ENCODE results near the gene PAQR5.
"Not testable (repeated sequence)": the region's sequence is repeated elsewhere in the genome, so short reads cannot be mapped to it uniquely, and the experiment has no call there.

PAQR5 gene

GRCh38 chr15:69358850-69359249, 60.1 kb downstream of the PAQR5 start:
- no peak for DNase-seq

GRCh38 chr15:69359722-69360121, 61.0 kb downstream of the PAQR5 start:
- no peak for DNase-seq

DNA sequence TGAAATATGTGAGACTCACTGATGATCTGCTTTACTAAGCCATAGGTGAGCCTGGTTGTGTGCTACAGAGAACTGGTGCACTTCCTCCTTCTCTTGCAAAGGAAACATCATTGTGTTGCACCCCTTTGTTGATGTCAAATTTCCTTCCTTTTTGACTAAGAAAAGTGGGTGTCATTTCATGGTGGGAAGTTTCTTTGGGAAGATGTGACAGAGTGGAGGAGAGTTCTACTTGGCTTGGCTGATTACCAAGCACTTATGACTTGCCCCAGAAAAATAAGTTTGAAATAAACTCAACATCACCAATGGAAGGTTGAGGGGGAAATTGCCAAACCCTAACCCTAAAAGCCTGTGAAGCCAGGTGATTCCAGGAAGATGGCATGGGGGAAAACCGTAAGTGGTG, 61.9 kb downstream of the PAQR5 start:
- DNase-seq = no peak

DNA sequence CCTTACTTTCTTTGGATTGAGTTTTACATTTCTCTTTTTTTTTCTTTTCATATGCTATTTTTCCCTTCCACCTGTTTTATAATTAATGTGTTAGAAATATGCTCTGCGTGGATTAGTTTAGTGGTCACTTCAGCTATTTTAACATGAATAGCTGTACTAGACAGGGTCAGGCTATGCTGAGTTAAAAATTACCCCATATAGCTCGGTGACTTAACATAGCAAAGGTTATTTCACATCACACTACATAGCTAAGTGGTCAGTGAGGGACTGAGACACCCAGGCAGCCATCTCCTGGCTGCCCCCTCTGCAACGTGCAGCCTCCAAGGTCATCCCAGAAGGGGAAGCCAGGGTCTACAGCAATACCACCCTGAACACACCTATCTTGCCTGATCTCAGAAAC, 68.5 kb downstream of the PAQR5 start:
- no peak for DNase-seq

GRCh38 chr15:69369631-69370030, 70.9 kb downstream of the PAQR5 start:
- no peak for DNase-seq

GRCh38 chr15:69373406-69373805, 74.7 kb downstream of the PAQR5 start:
- DNase-seq = no peak

GRCh38 chr15:69375151-69375790, 76.6 kb downstream of the PAQR5 start:
- no peak for DNase-seq

- DNase-seq = no peak
Measured at GRCh38 chr15:69377216-69377970, 78.7 kb downstream of the PAQR5 start.

GRCh38 chr15:69380100-69380725, 81.5 kb downstream of the PAQR5 start:
- no peak for DNase-seq

DNA sequence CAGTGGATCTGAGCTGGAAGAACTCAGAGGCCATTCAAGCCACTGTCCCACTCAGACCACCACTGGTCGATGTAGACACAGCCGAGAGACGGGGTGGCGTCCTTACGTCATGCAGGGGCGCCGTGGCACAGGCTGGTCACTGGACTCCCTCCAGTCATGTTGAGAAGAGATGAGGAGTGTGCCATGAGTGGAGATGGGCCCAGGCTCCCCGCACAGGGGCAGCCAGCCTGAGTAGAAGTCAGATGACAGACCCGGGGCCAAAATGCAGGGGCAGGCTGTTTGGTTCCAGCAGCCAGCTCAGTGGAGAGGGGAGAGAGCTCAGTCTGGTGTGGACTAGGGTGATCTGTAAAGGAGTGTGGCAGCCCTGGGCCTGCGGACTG, 82.0 kb downstream of the PAQR5 start:
- no peak for DNase-seq

- DNase-seq = not testable (repeated sequence)
Measured at GRCh38 chr15:69382176-69382575, 83.5 kb downstream of the PAQR5 start.

GRCh38 chr15:69384066-69384465, 85.4 kb downstream of the PAQR5 start:
- not testable (repeated sequence) for DNase-seq

- no peak for DNase-seq
Measured at GRCh38 chr15:69384626-69385598, 86.2 kb downstream of the PAQR5 start.

GRCh38 chr15:69385831-69386230, 87.1 kb downstream of the PAQR5 start:
- no peak for DNase-seq

GRCh38 chr15:69386284-69386683, 87.6 kb downstream of the PAQR5 start:
- DNase-seq = no peak

DNA sequence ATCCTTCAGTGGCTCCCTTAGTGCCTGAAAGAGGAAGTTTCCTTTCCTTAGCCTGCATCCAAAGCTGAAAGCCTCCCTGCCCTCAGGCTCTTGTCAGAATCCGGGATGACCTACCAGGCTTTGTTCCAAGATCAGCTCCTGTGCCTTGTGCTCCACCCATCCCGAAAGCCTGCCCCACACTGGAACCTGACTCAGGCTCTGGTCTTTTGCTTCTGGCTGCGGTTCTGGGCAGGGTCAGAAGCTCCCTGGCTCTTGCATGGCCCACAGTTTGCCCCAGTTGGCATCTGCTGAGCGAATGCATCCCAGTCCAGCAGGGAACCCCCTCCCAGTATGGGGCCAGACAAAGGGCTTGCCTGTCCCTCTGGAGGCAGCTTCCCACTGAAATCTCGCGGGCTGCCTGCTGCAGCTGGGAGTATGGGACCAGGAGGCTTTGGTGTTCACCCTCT, 89.6 kb downstream of the PAQR5 start:
- no peak for DNase-seq

GRCh38 chr15:69389426-69389825, 90.7 kb downstream of the PAQR5 start:
- DNase-seq = no peak

DNA sequence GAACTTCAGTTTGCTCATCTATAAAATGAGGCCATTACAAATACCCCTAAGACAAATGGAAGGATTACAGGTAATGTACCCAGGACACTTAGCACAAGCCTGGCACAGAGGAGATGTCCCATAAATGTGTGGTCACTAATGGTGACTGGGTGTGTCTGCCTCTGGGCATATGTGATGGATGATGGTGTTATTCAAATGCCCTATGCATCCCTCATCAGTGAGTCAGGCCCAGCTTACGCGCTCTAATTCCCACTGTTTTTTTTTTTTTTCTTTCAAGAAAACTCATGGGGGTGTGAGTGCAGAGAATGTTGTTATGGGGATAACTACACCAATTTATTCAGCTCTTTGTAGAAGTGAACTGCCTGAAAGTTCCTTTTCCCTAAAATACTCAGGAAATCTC, 91.9 kb downstream of the PAQR5 start:
- DNase-seq = no peak

DNA sequence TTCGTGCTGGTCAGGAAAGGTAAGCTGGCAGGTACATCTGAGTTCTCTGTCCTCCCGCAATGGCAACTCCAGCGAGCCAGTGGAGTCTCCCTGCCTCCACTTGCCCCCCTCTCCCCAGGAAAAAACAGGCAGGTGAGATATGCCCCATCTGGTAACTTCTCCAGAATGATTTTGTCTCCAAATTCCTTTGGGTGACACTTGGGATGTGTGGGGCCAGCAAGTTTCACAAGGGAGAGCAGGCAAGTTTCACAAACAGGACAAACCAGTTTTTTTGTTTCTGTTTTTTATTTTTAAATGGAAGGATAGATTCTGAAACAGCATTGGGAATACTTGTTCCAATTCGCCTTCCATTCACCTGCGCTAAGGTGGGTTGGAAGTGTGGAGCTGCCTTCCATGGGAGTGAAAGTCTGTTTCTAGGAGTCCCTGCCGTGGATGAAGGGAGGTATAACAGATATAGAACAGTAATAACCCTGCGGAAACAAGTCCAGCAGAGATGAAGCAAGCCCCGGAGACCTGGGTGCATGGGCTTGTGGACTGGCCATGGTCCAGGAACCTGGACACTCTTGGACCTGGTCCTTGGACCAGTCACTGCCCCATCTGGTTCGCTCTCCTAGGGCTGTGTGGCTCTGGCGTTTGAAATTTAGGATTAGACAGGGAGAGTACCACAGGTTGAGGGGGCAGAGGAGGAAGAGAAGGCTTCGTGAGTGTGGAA, 92.5 kb downstream of the PAQR5 start:
- DNase-seq = no peak

GRCh38 chr15:69392352-69392751, 93.6 kb downstream of the PAQR5 start:
- DNase-seq = no peak

DNA sequence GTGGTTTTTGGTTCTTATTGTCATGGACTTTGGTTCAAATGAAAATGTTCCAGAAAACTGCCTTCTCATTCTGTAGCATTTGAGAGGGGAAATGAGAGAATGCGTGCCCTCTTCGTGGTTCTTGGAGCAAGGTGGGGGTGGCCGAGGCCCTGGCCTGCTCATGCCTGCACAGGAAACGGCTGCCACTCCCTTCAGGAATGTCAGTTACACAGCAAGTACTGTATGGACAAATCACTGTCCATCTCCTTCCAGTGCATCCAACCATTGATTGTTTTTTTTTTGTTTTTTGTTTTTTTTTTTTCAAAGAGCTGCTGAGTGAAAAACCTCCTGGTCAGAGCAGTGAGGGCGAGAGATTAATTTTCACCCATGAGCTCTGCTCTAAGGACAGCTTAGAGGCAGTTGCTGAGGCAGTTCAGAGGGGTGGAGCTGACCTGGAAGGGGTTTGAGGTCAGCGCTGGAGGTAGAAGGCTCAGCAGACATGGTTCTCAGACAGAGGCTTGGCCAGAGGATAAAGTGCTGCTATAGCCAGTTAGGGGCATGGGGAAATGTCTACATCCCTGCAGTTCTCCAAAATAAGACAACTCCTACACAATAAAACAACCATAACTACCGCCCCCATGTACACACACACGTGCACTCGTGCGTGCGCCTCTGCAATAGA, 95.2 kb downstream of the PAQR5 start:
- no peak for DNase-seq
